Hematopoietic multipotent progenitor cell treated with erythropoietin and hydrocortisone succinate and interleukin-3 and kit ligand, for 6 days (in vitro differentiated cells): ENCODE results near the gene FGFRL1.

Experiments
- DNase-seq: peaks from one replicate; pipeline ENCODE4 v3.0.0-alpha.2; 2015

FGFRL1 gene

GRCh38 chr4:1011022-1011665, at the start of gene FGFRL1:
TSS of gene FGFRL1 (plus strand) at chr4:1011626. CDS start at chr4:1012486, 860 bp downstream.
- DNase-seq, result peak; percentile 95

GRCh38 chr4:962231-963208, 48.9 kb upstream of the FGFRL1 start:
- no peak for DNase-seq

- no peak for DNase-seq
Measured at GRCh38 chr4:963276-964225, 47.9 kb upstream of the FGFRL1 start.

- no peak for DNase-seq
Measured at GRCh38 chr4:964346-965025, 46.9 kb upstream of the FGFRL1 start.

- no peak for DNase-seq
Measured at GRCh38 chr4:965048-965765, 46.2 kb upstream of the FGFRL1 start.

GRCh38 chr4:965766-966134, 45.7 kb upstream of the FGFRL1 start:
- DNase-seq, result no peak

GRCh38 chr4:966266-967112, 44.9 kb upstream of the FGFRL1 start:
- DNase-seq, result no peak

GRCh38 chr4:967113-968104, 44.0 kb upstream of the FGFRL1 start:
- DNase-seq, result peak; percentile 35

- DNase-seq, result no peak
Measured at GRCh38 chr4:968221-968620, 43.2 kb upstream of the FGFRL1 start.

GRCh38 chr4:968621-969394, 42.6 kb upstream of the FGFRL1 start:
- no peak for DNase-seq

GRCh38 chr4:970046-970745, 41.2 kb upstream of the FGFRL1 start:
- DNase-seq, result no peak

- DNase-seq, result no peak
Measured at GRCh38 chr4:970854-971520, 40.4 kb upstream of the FGFRL1 start.

- DNase-seq, result no peak
Measured at GRCh38 chr4:971666-972500, 39.5 kb upstream of the FGFRL1 start.

- DNase-seq, result peak; percentile 58
Measured at GRCh38 chr4:972651-973424, 38.6 kb upstream of the FGFRL1 start.
